MM.1S (cell line): Measurements from ENCODE around the gene ARHGAP45.
A peak's percentile ranks its signal among the peaks of the same experiment; 100 is the strongest.

ENCODE experiments used
- DNase-seq: peaks from one replicate; pipeline ENCODE4 v3.0.0-alpha.2; 2015
- H2AFZ ChIP-seq: fragments of 300-600 bp; sonication (generic); 2 replicates; pipeline ENCODE4 v1.6.0; 2016; ENCODE audit warnings: antibody characterized with exemption, low read length
- H3F3A ChIP-seq: fragments of 300-600 bp; sonication (generic); 2 replicates; pipeline ENCODE4 v1.6.1; 2016; ENCODE audit warnings: mild to moderate bottlenecking, antibody characterized with exemption, low read length, moderate library complexity, mixed read lengths; ENCODE audit not compliant: insufficient read depth
- H3K27ac ChIP-seq: fragments of 300-600 bp; sonication (generic); 2 replicates; pipeline ENCODE4 v1.5.1; 2016; ENCODE audit warnings: mild to moderate bottlenecking, low read length
- H3K27me3 ChIP-seq: fragments of 300-600 bp; sonication (generic); replicated peaks from 2 replicates; pipeline ENCODE4 v1.6.0; 2016; ENCODE audit warnings: low read length; ENCODE audit not compliant: insufficient read depth
- H3K36me3 ChIP-seq: fragments of 300-600 bp; sonication (generic); replicated peaks from 2 replicates; pipeline ENCODE4 v1.6.1; 2016; ENCODE audit warnings: mild to moderate bottlenecking, low read length, mixed read lengths; ENCODE audit not compliant: insufficient read depth
- H3K4me1 ChIP-seq: fragments of 300-600 bp; sonication (generic); 2 replicates; pipeline ENCODE4 v1.6.1; 2016; ENCODE audit warnings: low read length, mixed read lengths
- H3K4me2 ChIP-seq: fragments of 300-600 bp; sonication (generic); 2 replicates; pipeline ENCODE4 v1.6.0; 2016; ENCODE audit warnings: low read depth, low read length
- H3K4me3 ChIP-seq: fragments of 300-600 bp; sonication (generic); 2 replicates; pipeline ENCODE4 v1.5.1; 2016; ENCODE audit warnings: low read length, mixed read lengths
- H3K79me2 ChIP-seq: fragments of 300-600 bp; sonication (generic); 2 replicates; pipeline ENCODE4 v1.6.1; 2016; ENCODE audit warnings: mixed run types, low read length, mixed read lengths
- H3K9ac ChIP-seq: fragments of 300-600 bp; sonication (generic); 2 replicates; pipeline ENCODE4 v1.6.1; 2016; ENCODE audit warnings: low read length, mixed read lengths
- H3K9me2 ChIP-seq: fragments of 300-600 bp; sonication (generic); replicated peaks from 2 replicates; pipeline ENCODE4 v1.6.1; 2016; ENCODE audit warnings: mild to moderate bottlenecking, low read length, mixed read lengths; ENCODE audit not compliant: insufficient read depth
- H3K9me3 ChIP-seq: fragments of 300-600 bp; sonication (generic); replicated peaks from 2 replicates; pipeline ENCODE4 v1.6.1; 2016; ENCODE audit warnings: mild to moderate bottlenecking, low read length, mixed read lengths; ENCODE audit not compliant: insufficient read depth
- H4K20me1 ChIP-seq: fragments of 300-600 bp; sonication (generic); 2 replicates; pipeline ENCODE4 v1.6.1; 2016; ENCODE audit warnings: mild to moderate bottlenecking, low read length, moderate library complexity, mixed read lengths; ENCODE audit not compliant: insufficient read depth
- EZH2 ChIP-seq: fragments of 300-600 bp; sonication (generic); optimal IDR thresholded peaks from 2 replicates; pipeline ENCODE3; 2017; ENCODE audit warnings: low read depth, mild to moderate bottlenecking, antibody characterized with exemption, low read length, mixed read lengths
- EZH2phosphoT487 ChIP-seq: fragments of 300-600 bp; sonication (generic); IDR thresholded peaks from 2 replicates; pipeline ENCODE4 v1.6.1; 2018; ENCODE audit warnings: antibody characterized with exemption, low read length
- TF ChIP-seq, protein P1 (sequence below): fragments of 300-600 bp; sonication (generic); IDR thresholded peaks from 2 replicates; pipeline ENCODE4 v1.5.1; 2016; ENCODE audit warnings: antibody characterized with exemption, low read length, mixed read lengths

Gene ARHGAP45

DNA sequence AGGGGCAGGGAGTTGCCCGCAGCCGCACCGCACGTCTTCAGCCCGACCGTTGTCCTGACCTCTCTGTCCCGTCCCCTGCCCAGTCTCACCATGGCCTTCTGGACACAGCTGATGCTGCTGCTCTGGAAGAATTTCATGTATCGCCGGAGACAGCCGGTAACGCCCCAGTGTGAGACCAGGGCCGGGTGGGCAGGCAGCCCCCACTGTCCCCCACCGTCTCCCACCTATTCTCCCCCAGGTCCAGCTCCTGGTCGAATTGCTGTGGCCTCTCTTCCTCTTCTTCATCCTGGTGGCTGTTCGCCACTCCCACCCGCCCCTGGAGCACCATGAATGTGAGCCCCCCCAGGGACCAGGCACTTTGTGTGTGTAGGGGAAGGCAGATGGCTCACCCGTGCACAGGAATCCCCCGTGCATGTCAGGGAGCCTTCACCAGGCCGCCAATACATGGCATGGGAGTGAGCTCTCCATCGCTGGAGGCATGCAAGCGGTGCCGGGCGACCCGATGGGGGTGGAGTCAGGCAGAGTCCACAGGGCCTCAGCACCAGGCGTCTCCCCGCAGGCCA lies 25.6 kb upstream of the ARHGAP45 start:
- no peaks in the 10 kb centered on the region for H4K20me1 ChIP-seq
- DNase-seq, result no peak
- no peaks in the 10 kb centered on the region for H3K27me3 ChIP-seq
- no peak for TF ChIP-seq EZH2
- no peak for TF ChIP-seq EZH2phosphoT487
- TF ChIP-seq, protein P1, sequence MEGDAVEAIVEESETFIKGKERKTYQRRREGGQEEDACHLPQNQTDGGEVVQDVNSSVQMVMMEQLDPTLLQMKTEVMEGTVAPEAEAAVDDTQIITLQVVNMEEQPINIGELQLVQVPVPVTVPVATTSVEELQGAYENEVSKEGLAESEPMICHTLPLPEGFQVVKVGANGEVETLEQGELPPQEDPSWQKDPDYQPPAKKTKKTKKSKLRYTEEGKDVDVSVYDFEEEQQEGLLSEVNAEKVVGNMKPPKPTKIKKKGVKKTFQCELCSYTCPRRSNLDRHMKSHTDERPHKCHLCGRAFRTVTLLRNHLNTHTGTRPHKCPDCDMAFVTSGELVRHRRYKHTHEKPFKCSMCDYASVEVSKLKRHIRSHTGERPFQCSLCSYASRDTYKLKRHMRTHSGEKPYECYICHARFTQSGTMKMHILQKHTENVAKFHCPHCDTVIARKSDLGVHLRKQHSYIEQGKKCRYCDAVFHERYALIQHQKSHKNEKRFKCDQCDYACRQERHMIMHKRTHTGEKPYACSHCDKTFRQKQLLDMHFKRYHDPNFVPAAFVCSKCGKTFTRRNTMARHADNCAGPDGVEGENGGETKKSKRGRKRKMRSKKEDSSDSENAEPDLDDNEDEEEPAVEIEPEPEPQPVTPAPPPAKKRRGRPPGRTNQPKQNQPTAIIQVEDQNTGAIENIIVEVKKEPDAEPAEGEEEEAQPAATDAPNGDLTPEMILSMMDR, result no peak
- H3F3A ChIP-seq, result peaks cover 35% of the 10 kb centered on the region
- H3K4me2 ChIP-seq, result peak overlapping the region; percentile 66
- H3K36me3 ChIP-seq, result no peaks in the 10 kb centered on the region; the same call in 1 of the 2 replicates
- H3K9me2 ChIP-seq, result no peaks in the 10 kb centered on the region
- peak overlapping the region; percentile 72 for H3K4me3 ChIP-seq
- H2AFZ ChIP-seq, result peak overlapping the region; percentile 18; the same call in 1 of the 2 replicates
- peak overlapping the region; percentile 12; the same call in 1 of the 2 replicates for H3K9ac ChIP-seq
- no peaks in the 10 kb centered on the region for H3K9me3 ChIP-seq
- H3K79me2 ChIP-seq, result peaks cover 18% of the 10 kb centered on the region
- peaks cover 31% of the 10 kb centered on the region for H3K4me1 ChIP-seq
- no peak overlapping the region for H3K27ac ChIP-seq

- DNase-seq, result no peak
- Histone ChIP-seq H2AFZ (no peak overlapping the region), H3K9ac (no peak overlapping the region), H3K4me3 (no peak overlapping the region), H3F3A (peaks cover 31% of the 10 kb centered on the region), H3K27ac (no peak overlapping the region), H3K9me2 (no peaks in the 10 kb centered on the region), H3K4me2 (peak overlapping the region; percentile 66; the same call in 1 of the 2 replicates), H3K9me3 (no peaks in the 10 kb centered on the region), H3K27me3 (no peaks in the 10 kb centered on the region), H3K36me3 (no peaks in the 10 kb centered on the region; the same call in 1 of the 2 replicates), H4K20me1 (no peaks in the 10 kb centered on the region), H3K79me2 (peaks cover 17% of the 10 kb centered on the region), H3K4me1 (peaks cover 28% of the 10 kb centered on the region)
- TF ChIP-seq, protein P1, result no peak
- TF ChIP-seq EZH2phosphoT487 (no peak), EZH2 (no peak)
Observed at GRCh38 chr19:1041835-1042685, 24.9 kb upstream of the ARHGAP45 start.

GRCh38 chr19:1042689-1043511 lies 24.1 kb upstream of the ARHGAP45 start:
- Histone ChIP-seq H3K9ac (no peak overlapping the region), H3K27me3 (no peaks in the 10 kb centered on the region), H3K79me2 (peaks cover 17% of the 10 kb centered on the region), H3K36me3 (no peaks in the 10 kb centered on the region; the same call in 1 of the 2 replicates), H3K4me1 (peaks cover 22% of the 10 kb centered on the region), H4K20me1 (no peaks in the 10 kb centered on the region), H3K4me3 (no peak overlapping the region), H3K9me2 (no peaks in the 10 kb centered on the region), H2AFZ (no peak overlapping the region), H3F3A (peaks cover 24% of the 10 kb centered on the region), H3K27ac (no peak overlapping the region), H3K9me3 (no peaks in the 10 kb centered on the region), H3K4me2 (no peak overlapping the region)
- TF ChIP-seq EZH2 (no peak), EZH2phosphoT487 (no peak)
- TF ChIP-seq, protein P1, result no peak
- DNase-seq, result no peak
